C4-2B (cell line): ENCODE results near the gene CYB5R2.

Experiments
- ZFX ChIP-seq: fragments of 450-650 bp; IDR thresholded peaks from 2 replicates; pipeline ENCODE4 v1.6.1; 2017
- TF ChIP-seq, protein P1 (sequence below): fragments of 450-650 bp; conservative IDR thresholded peaks from 2 replicates; pipeline ENCODE4 v1.5.1; 2017; ENCODE audit warnings: mild to moderate bottlenecking

DNA sequence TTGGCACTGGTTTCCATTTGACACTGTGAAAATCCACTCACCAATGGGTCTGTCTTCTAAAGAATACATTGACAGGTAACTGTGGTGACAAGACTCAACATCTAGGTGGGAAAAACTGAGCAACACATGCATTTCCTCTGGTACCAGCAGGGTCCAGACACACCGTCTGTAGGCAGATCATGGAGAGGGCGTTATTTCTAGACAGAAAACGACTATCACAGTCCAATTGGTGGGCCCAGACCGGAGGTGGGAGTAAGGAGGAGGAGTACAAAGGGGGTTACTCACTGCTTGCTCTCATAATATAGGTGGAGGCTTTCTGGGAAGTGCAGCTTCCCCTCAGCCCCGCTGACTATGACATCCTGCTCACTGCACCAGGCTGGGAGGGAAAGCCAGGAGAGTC is 23.1 kb upstream of the CYB5R2 start:
- TF ChIP-seq, protein P1, sequence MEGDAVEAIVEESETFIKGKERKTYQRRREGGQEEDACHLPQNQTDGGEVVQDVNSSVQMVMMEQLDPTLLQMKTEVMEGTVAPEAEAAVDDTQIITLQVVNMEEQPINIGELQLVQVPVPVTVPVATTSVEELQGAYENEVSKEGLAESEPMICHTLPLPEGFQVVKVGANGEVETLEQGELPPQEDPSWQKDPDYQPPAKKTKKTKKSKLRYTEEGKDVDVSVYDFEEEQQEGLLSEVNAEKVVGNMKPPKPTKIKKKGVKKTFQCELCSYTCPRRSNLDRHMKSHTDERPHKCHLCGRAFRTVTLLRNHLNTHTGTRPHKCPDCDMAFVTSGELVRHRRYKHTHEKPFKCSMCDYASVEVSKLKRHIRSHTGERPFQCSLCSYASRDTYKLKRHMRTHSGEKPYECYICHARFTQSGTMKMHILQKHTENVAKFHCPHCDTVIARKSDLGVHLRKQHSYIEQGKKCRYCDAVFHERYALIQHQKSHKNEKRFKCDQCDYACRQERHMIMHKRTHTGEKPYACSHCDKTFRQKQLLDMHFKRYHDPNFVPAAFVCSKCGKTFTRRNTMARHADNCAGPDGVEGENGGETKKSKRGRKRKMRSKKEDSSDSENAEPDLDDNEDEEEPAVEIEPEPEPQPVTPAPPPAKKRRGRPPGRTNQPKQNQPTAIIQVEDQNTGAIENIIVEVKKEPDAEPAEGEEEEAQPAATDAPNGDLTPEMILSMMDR, result no peak
- TF ChIP-seq ZFX, result no peak
